Mammary epithelial cell (primary cell): ENCODE data around the gene DNAJC27.

Source experiments
- CTCF ChIP-seq, 2 donors: IDR thresholded peaks in 1 of 2; conservative IDR thresholded peaks in 1 of 2; 2 replicates each; pipeline ENCODE4 v1.5.1; 2011 to 2012; ENCODE audit warnings: inconsistent platforms in 2 of 2, low read length in 2 of 2, mild to moderate bottlenecking in 2 of 2, control low read depth in 1 of 2, low read depth in 1 of 2; ENCODE audit not compliant: insufficient read depth in 1 of 2; ENCODE audit errors: extremely low read depth in 1 of 2
- EZH2 ChIP-seq: IDR thresholded peaks from 2 replicates; pipeline ENCODE4 v1.6.1; 2012; ENCODE audit warnings: low read length, inconsistent platforms, borderline replicate concordance

DNA sequence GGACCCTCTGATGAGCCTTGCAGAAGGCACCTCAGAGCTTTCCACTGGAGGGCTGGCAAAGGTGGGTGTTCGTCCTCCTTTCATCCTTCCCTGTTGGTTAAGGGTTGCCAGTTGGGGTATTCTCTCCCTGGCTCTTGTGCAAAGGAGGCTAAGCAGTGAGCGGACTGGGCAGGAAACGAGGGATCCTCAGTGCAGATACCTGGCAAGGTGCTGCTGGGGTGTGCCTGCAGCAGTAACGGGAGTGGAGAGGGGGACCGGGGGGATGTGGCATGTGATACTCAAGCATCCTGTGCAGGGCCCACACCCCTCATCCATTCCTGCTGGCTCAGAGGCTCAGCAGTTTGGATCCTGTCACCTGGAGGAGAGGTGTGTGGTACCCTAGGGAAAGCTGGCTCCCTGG lies 47.5 kb downstream of the DNAJC27 start:
- TF ChIP-seq CTCF (conservative IDR thresholded peaks at IDR 0.05 in 1 of 2, IDR thresholded peaks at IDR 0.05 in 1 of 2; ENCODE audit: extremely low read depth in 1 of 2, insufficient read depth in 1 of 2, low read depth in 1 of 2, low read length in 2 of 2) (no peak), EZH2 (no peak)
